CD4-positive, alpha-beta T cell treated with Interferon alpha-2 for 1 hour (primary cell): ENCODE data around the gene KAZN.

Experiments
- DNase-seq, 2 donors: peaks; one replicate each; pipeline ENCODE4 v3.0.0-alpha.2; 2020 to 2022

KAZN gene

GRCh38 chr1:14871218-14871970 is 272.9 kb downstream of the KAZN start:
- no peak for DNase-seq

DNA sequence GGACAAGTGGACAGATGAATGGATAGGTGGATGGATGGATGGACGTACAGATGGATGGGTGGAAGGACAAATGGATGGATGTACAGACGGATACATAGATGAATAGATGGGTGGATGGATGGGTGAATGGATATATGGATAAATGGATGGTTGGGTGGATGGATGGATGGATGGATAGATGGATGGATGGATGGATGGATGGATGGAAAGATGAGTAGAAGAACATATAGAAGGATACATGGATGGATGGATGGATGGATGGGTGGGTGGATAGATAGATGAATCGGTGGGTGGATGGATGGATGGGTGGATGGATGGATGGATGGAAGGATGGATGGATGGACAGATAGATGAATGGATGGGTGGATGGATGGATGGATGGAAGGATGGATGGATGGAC is 274.3 kb downstream of the KAZN start:
- no peak for DNase-seq

DNA sequence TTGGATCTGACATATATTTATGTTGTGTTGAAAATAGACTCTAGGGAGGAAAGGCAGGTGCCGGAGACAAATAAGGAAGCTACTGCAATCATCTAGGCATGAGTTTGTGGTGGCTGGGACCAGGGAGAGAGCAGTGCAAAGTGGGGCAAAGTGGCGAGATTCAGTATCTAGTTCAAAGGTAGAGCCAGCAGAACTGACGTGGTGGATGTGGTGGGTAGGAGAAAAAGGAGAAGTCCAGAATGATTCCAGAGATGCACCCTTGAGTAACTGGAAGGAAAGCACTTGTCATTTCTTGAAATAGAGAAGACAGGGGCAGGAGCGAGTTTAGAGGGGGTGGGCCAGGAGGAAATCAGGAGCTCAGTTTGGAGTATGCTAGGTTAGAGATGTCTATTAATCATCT is 275.2 kb downstream of the KAZN start:
- DNase-seq = no peak

DNA sequence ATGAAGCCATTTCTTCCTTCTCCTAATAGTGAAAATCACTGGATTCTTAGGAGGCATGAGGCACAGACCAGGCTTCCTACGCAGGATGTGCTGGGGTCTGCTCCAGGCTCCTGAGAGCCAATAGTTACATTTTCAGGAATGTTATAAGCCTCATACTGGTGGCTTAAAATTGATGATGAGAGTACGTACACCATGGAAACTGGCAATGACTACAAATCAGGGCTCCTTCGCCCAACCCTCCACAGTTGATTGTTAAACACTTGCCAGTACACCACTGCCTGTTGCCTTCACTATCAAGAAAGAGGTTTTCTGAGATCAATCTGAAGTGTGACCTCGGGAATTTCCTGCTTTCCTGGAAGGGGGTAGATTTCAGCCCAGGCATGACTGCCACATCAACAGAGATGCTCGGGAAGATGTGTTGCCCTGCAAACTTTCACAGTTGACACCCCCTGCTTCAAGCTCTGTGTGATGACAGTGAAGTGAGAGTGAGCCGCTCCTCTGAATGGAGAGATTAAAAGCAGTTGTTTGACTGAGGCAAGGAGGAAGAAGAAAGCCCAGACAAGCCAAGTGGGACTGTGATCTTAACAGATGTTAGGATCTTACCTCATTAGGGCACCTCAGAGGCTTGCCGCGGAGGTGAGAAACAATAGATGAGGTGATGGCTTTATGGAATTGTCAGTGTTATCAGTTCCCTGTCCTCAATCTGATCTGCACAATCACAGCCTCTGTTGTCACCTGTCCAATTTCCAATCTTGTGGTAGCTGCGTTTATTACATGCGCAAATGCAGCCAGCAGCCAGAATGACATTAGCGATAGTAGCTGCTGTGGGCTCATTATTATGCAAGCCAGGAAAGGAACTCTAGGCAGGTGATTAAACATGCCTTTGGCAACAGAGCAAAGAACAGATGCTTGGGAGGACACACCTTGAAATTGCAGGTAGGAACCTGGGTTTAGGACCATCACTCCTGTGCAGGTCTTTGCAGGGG is 277.3 kb downstream of the KAZN start:
- no peak for DNase-seq

DNA sequence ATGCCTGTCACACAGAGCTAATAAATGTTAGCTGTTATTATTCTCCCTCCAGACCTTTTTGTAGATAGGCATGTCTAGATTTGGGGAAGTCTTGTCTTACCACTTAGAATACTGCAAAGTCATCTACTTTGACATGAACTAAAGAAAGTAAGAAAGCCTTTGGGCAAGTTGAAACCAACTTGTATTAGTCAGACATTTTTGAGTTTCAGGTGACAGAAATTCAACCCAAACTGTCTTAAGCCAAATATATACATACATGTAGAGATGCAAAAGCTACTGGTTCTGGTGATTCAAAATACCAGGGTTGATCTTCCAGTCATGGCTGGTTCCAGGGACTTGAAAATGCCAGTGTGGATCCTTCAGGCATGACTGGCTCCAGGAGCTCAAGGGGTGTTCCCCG is 278.3 kb downstream of the KAZN start:
- DNase-seq = no peak

DNA sequence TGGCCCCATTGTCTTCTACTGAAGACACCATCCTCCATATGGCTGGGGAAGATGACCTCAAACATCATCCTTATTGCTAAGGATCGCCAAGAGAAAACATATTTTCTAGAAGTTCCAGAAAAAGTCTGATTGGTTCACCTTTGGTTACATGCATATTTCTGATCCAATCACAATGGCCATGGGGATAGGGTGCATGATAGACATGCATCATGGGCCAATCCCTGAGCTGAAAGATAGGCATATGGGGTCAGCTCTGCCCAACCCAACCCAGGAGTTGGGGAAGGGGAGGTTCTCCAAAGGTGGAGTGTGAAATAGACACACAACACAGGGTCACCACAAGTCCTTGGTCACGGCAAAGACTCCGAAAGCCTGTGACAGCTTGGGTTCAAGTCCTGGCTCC is 278.7 kb downstream of the KAZN start:
- no peak for DNase-seq

- no peak for DNase-seq
Observed at GRCh38 chr1:14878124-14878523, 279.6 kb downstream of the KAZN start.

DNA sequence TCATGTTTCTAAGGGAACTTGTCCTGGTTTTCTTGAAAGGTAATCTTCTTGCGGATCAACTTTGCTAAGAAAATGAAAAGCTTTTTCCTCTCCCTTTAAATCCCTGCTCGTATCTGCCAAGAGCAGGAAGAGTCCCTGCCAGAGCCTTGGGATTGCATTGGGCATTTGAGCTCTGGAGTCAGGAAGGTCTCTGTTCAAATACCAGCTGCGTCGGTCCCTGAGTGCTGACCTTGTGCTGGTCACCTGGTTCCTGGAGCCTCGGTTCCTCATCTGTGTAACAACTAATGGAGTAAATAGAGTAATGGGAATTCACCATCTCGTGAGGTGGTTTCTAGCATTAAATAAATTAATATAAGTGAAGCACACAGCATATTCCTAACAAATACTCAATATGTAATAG is 280.5 kb downstream of the KAZN start:
- no peak for DNase-seq

DNA sequence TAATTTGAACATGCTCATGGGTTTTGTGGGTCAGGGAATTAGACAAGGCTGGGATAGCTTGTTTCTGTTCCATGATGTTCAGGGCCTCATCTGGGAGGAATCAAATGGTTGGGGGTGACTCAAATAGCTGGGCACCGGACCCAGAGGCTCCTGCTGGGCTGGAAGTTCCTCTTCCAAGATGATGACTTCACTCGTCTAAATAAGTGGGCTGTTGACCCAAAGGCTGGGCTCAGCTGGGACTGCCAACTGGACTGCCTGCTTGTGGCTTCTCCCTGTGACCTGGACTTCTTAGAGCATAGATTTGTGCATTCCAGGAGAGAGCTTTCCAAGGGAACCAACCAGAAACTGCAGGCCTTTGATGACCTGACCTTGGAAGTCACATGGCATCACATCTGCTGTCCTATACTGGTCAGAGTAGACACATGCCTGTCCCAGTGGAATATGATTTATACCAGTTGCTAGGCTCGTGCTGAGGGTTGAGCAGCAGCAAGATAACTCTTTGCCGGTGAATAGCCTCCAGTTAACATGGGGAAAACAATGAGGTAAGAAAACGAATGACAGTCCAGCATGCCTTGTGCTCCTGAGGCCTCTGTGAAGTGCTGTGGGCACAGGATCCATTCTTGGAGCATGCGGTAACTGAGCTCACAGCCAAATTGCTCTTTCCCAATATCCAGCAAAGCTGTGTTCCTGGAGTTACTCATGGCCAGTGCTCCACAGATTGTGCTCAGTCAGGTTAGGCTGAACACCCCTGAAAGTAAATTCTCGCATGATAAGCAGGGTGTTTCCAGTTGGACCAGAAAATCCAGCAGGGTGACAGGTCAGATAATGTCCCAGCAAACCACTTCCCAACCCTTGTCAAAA is 282.2 kb downstream of the KAZN start:
- no peak for DNase-seq

DNA sequence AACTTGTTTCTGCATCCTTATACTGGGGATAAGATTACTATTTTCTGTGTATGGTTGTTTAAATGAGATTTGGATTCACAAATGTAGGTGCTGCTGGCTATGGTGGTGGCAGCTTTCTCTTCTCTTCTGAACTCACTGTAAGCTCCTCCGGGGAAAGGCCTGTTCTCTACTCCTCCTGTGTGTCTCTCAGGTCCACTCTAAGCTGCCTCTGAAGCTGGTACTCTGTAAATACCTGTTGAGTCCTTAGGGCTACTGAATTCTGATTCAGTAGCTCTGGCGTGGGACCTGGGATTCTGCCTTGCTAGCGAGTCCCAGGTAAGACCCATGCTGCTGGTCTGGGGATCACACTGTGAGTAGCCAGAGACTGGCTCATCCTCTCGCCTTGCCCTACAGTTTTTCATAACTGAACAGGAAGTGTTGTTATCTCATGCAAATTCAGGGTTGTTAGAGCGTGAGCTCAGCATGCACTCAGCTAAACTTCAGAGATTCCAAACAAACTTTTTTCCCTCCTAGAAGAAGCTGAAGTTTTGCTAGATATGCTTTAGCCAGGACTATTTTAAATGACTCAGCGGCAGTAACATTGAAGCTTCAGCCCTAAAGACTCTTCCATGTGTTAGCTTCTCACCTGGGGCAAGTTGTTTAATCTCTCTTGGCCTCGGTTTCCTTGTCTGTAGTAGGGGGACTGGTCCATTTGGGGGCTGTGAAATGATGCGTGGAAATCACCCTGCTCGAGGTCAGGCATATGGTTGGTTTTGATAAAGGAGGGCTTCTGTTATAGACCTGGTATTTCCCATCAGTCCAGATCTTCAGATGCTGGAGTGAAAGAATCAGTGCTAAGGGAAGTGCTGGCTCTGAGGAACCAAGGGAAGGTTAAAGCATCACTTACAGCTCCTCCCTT is 283.5 kb downstream of the KAZN start:
- no peak for DNase-seq

GRCh38 chr1:14884614-14885175 is 286.2 kb downstream of the KAZN start:
- DNase-seq = no peak

- DNase-seq = no peak
Observed at GRCh38 chr1:14887044-14887566, 288.6 kb downstream of the KAZN start.

DNA sequence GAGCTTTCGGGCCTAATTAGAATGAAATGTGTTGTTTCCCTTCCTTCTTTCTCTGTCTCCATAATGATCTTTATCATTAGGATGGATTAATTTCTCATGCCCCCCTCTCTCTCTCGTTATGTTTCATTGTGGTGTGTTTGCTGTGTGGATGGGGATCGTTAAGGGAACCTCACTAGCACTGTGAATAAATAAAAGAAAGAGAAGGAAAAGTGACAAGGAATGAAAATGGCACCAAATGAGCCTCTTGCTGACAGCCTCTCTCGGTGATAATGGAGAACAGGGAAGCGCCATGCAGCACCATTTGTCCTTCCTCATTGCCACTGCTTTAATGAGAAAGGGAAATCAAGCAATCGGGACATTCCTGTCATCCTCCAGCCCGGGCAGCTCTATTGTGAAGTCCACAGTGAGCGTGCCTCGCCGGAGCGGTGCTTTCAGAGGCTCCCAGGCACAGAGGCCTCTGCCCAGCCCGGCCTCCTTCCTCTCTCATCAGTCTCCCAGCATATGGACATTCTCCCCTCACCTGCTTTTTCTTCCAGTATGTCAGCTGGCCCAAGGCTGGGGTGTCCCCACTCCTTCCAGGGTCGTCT is 289.4 kb downstream of the KAZN start:
- no peak for DNase-seq

DNA sequence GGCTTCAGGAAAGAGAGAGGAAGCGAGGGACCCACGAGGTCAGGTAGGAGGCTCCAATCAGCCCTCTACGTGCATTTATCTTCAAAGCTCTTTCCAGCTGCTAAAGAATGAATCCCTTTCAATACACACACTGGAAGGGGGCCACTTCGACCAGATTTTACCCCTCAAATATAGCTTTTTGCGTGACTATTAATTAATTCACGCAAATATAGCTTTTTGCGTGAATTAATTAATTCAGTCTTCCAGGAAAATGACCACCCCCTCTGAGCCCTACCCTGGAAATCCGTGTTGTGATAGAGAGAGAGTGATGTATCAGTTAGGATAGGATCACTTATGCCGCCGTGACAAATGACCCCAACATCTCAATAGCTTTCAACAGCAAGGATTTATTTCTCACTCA is 289.9 kb downstream of the KAZN start:
- no peak for DNase-seq

DNA sequence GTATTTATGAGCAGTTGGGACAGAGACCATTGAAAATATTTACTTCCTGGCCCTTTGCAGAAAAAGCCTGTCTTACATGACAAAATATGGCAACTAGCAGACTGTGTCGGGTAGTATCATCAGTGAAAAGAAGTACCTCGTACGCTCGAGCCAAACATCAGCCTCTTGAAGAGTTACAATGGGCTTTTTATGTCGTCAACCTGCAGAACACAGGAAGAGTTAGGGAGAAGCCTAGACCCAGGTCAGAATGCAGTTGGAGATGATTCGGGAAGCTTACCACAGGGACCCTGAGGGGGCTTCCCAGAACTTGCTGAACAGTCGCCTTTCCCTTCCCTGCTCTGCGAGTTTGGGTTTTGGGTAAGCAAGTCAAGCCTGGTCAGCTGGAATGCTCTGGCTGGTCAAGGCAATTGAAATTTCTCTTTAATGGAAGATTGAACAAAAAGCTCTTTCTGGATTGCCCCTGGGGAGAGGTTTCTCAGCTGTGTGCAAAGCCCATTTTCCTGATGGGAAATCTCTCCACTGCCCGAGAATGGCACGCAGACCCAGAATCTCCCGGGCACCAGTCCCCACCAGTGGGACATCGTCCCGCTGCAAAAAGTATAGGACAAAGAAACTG is 291.4 kb downstream of the KAZN start:
- DNase-seq = no peak

DNA sequence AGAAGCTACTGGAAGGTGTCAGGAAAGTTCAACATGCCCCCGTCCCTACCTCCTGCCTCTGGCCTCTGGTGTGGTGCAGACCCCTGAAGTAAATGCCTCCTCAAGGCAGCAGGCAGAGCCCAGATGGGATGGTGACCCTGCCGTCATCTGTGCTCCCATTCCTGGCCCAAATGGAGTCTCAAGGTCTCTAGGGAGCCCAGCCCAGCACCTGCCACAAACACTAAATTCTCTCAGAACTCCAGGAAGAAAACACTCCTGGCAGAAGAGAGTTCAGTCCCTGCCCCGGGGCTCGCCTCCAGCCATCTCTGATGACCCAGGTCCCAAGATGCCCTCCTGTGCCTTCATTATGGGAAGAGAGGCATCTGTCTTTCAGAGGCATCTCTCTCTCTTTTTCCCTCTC is 293.5 kb downstream of the KAZN start:
- no peak for DNase-seq

DNA sequence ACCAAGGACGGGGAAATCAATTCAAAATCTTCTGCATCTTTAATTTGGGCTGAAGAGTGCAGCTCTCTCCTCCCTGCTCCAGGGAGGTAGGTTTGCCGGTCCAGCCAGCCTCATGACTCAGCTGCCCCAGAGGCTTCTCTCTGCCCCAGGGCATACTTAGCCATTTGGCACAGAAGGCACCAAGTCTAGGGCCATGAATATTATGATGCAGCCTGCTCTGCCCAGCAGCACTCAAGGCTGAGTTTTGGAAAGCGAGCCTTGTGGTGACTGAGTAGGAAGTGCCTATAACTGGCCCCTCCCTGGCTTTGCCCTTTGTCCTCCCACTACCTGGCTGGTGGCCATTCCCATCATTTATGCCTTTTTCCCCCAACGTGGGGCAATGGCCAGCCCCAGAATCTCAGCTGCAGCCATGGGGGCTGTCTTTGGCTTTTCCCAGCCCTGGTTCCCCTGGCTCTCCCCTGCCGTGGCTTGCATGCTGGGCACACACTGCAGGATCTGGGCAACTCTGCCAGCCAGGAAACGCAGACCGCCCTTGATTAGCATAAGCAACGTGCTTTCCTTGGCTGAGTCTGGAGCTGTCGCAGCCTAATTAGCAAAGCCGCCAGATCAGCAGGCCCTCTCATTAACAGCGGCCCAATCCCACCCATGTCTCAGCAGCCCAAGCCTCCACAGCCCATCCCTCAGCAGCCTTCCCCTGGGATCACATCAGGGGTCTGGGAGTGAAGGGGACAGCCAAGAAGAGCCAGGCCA is 296.5 kb downstream of the KAZN start:
- no peak for DNase-seq

GRCh38 chr1:14895727-14896126 is 297.2 kb downstream of the KAZN start:
- DNase-seq = no peak

DNA sequence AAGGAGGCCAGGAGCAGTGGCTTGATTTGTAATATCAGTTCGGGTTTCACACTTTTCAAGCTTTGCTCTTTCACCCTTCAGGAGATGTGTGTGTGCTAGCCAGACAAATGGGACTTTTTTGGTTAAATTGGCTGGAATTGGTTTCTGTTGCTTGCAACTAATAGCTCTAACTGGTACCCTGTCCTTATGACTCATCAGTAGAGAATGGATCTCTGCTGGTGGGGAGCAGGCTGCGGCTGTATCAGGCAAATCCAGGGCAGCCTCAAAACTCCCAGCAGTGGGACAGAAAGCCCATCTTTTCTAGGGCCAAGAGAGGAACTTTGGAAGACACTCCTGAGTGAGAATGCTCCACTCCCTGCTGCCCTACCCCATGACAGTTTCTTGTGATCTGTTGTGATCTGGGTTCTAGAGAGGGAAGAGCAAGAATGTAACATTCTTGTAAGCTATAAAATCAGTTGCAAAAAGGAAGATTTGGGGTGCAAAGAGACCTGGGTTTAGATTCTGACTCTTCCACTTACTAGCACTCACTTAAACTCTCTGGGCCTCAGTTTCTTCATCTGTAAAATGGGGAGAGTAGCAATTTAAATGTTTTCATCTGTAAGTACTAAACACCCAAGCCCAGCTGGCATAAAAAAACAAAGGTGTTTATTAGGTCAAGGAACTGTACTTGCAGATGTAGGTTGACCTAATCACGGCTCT is 298.0 kb downstream of the KAZN start:
- DNase-seq = no peak
